ENCODE results near the gene MAGEE1.
A peak's percentile ranks its signal among the peaks of the same experiment; 100 is the strongest.

DNA sequence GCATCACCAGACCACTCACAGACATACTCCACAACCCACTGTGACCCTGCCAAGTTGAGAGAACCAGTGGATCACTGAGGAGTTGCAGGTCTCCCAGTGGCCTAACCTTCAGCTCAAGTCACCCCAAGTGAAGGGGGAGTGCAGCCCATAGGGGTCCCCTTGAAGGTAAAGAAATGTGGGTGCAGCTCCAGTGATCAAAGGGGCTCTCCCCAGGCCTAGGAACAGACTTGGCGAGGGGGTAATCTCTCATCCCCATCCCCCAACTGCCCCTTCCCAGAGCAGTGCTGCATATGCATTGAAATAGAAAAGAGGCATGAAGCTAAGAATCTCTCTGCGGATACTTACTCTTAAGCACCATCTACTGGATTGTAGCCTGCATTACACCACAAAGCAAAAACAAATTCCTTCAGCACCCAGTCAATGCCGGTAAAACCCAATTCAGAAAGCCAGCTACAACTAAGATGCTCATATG is 27.0 kb downstream of the MAGEE1 start:
- no peak for TF ChIP-seq EZH2 (IDR thresholded peaks at IDR 0.05; ENCODE audit: borderline replicate concordance, insufficient read depth, low read depth, low read length, poor library complexity, severe bottlenecking)
- TF ChIP-seq, protein P1, sequence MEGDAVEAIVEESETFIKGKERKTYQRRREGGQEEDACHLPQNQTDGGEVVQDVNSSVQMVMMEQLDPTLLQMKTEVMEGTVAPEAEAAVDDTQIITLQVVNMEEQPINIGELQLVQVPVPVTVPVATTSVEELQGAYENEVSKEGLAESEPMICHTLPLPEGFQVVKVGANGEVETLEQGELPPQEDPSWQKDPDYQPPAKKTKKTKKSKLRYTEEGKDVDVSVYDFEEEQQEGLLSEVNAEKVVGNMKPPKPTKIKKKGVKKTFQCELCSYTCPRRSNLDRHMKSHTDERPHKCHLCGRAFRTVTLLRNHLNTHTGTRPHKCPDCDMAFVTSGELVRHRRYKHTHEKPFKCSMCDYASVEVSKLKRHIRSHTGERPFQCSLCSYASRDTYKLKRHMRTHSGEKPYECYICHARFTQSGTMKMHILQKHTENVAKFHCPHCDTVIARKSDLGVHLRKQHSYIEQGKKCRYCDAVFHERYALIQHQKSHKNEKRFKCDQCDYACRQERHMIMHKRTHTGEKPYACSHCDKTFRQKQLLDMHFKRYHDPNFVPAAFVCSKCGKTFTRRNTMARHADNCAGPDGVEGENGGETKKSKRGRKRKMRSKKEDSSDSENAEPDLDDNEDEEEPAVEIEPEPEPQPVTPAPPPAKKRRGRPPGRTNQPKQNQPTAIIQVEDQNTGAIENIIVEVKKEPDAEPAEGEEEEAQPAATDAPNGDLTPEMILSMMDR (IDR thresholded peaks at IDR 0.05) = peak; percentile 69
